DMS53 (cell line): ENCODE measurements around the gene CENPX.

Experiments used
- DNase-seq: peaks from one replicate; lab custom pipeline; 2025; lab: John Stamatoyannopoulos, UW

CENPX gene

GRCh38 chr17:82012261-82012639 is 10.4 kb downstream of the CENPX start:
- DNase-seq: no peak

- DNase-seq: no peak
Observed at GRCh38 chr17:82011617-82012187, 11.0 kb downstream of the CENPX start.

GRCh38 chr17:82010575-82011525 is 11.8 kb downstream of the CENPX start:
- DNase-seq: no peak

GRCh38 chr17:82009413-82009812 is 13.3 kb downstream of the CENPX start:
- DNase-seq: no peak

- DNase-seq: no peak
Observed at GRCh38 chr17:82008941-82009405, 13.7 kb downstream of the CENPX start.

GRCh38 chr17:82008258-82008940 is 14.3 kb downstream of the CENPX start:
- DNase-seq: no peak

GRCh38 chr17:82007495-82008257 is 15.0 kb downstream of the CENPX start:
- no peak for DNase-seq

GRCh38 chr17:82007228-82007494 is 15.5 kb downstream of the CENPX start:
- no peak for DNase-seq

- no peak for DNase-seq
Observed at GRCh38 chr17:82006468-82007227, 16.0 kb downstream of the CENPX start.

GRCh38 chr17:82005701-82006348 is 16.9 kb downstream of the CENPX start:
- no peak for DNase-seq

GRCh38 chr17:82004517-82005455 is 17.9 kb downstream of the CENPX start:
- DNase-seq: no peak

- no peak for DNase-seq
Observed at GRCh38 chr17:82003411-82004381, 19.0 kb downstream of the CENPX start.

GRCh38 chr17:82001571-82002056 is 21.1 kb downstream of the CENPX start:
- DNase-seq: no peak

- DNase-seq: no peak
Observed at GRCh38 chr17:82000803-82001570, 21.7 kb downstream of the CENPX start.

- DNase-seq: no peak
Observed at GRCh38 chr17:81999976-82000802, 22.5 kb downstream of the CENPX start.

GRCh38 chr17:81999587-81999975 is 23.1 kb downstream of the CENPX start:
- no peak for DNase-seq
